GM10847 (cell line): ENCODE data around the gene FOXR1.
A peak's percentile ranks its signal among the peaks of the same experiment; 100 is the strongest.

Experiments
- POLR2A ChIP-seq: IDR thresholded peaks from 2 replicates; pipeline ENCODE4 v1.6.1; 2011; ENCODE audit not compliant: insufficient read length; ENCODE audit errors: extremely low read depth

FOXR1 gene

DNA sequence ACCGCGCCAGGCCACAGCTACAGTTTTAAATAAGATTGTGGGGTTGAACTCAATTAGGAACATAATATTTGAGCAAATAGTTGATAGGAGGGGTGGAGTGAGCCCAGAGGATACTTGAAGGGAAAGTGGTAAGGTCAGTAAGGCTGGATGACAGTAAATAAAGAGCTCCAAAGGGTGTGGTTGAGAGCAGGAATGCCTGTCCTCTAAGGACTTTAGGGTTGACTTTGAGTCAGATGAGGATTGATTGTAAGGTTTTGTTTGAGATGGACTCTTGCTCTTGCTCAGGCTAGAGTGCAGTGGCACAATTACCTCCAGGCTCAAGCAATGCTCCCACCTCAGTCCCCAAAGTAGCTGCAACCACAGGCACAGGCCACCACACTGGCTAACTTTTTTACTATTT is 2.4 kb downstream of the FOXR1 start:
- TF ChIP-seq POLR2A: no peak

DNA sequence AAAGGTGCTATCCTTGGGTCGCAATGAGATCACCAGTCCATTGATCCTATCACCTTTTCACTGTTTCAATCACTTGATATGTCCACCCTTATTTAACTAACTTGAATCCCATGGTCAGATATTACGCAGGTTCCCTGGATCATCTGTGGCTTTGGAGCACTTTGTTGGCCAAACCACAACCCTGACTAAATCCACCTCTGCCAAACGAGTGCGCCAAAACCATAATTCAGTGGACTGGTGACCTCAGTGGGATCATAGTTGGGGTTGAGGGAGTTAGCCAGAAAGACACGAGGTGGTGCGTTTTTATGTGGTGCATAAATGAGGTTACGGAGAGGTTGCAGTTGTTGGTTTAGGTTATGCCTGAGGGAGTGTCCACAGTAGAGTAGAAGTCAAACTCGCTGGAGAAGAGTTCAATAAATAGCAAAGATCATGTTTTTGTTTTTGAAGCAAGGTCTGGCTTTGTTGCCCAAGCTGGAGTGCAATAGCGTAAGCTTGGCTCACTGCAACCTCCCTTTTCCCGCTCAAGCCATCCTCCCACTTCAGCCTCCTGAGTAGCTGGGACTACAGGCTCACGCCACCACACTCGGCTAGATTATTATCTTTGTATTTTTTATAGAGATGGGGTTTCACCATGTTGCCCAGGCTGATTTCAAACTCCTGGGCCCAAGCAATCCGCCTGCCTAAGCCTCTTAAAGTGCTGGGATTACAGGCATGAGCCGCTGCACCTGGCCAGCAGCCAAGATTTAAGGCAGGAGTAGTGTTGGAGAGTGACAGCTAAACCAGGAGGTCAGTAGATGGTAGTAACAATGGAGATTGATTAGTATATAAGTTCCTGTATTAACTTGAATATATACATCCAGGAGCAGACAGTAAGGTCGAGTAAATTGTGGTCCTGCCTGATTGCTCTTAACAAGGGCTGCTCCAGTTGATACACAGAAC is 4.5 kb downstream of the FOXR1 start:
- TF ChIP-seq POLR2A: no peak

DNA sequence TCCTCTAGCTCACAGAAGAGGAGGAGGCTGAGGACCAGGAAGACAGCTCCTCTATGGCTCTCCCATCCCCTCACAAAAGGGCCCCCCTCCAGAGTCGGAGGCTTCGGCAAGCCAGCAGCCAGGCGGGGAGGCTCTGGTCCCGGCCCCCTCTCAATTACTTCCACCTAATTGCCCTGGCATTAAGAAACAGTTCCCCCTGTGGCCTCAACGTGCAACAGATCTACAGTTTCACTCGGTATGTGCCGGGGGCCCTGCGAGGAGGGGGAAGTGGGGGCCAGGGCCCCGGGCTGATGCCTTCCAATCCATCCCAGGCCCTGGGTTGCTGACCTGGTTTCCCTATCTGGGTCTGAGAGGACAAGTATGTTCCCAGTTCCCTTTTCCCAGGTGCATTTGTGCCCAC is 7.9 kb downstream of the FOXR1 start:
- TF ChIP-seq POLR2A: no peak

DNA sequence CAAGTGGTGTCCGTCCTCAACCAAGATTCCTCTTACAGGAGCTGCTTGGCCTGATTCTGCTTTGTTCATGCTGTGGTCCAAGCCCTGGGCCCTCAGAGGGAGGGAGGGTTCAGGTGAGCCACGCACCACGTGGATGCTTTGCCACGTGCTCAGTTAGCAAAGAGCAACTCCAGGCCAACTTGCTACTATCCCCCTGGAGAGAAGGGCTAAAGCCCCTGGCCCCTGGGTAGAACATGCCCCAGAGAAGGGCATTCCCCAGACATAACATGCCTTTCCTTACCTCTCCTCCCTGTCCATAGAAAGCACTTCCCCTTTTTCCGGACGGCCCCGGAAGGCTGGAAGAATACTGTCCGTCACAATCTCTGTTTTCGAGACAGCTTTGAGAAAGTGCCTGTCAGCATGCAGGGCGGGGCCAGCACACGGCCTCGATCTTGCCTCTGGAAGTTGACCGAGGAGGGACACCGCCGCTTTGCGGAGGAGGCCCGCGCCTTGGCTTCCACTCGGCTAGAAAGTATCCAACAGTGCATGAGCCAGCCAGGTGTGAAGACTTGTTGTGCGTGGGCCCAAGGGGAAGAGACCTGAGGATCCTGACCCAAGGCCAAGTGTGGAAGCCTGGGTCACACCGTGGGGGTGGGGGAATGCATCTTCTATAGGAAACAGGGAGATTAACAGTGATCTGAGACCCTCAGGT is 8.8 kb downstream of the FOXR1 start:
- no peak for TF ChIP-seq POLR2A

DNA sequence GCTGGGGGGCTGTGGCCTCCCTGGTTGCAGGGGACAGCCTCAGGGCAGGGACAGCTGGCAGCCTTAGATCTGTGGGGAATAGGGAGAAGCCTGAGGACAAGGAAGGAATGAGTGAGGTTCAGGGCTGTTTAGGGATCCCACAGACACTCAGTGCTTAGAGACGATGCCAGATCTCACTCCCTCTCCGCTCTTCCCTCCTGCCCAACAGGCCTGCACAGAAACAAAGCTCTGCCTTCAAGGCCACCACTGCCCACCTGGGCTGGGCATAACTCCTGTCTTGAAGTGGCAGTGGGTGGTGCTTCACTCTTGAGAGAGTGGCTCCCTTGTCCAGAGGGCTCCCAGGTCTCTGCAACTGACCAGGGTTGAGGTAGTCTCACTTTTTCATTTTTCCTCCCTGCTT is 13.3 kb downstream of the FOXR1 start:
- TF ChIP-seq POLR2A: no peak

DNA sequence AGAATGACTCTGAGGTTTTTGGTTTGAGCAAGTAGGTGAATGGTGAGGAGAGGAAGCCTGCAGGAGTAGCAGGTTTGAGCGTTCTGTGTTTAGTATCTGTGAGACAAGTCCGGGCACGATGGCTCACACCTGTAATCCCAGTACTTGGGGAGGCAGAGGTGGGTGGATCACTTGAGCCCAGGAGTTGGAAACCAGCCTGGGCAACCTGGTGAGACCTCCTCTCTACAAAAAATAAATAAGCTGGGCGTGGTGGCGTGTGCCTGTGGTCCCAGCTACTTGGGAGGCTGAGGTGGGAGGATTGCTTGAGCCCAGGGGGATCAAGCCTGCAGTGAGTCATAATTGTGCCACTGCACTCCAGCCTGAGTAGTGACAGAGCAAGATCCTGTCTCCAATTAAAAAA is 16.7 kb downstream of the FOXR1 start:
- no peak for TF ChIP-seq POLR2A

DNA sequence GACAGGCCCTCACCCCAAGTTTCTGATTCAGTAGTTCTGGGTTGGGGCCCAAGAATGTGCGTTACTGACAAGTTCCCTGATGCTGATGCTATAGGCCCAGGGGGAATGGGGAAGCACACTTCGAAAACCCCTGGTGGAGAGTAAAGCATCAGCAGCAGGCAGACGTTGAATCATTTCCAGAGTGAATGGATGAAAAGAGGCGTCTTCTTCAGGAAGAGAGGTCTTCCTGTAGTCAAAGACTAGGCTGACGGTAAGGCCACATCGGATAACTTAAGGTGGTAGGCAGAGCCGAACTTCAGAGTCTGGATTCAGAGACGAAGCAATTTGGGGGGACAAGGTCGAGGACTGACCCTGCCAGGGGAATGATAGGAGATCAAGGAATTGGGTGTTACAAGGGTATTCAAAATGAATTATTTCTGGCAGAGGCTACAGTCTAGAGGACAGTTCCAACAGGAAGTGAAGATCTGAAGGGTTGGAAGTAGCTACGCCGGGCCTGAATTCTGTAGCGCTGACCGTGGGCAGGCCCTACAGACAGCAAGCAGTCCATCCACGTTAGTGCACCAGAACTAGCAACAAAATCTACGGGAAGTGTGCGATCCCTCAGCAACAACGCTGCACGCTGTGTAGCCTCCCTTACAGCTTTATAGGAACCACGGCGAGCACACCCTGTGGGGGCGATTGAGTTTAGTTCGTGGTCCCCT is 25.5 kb downstream of the FOXR1 start:
- no peak for TF ChIP-seq POLR2A

DNA sequence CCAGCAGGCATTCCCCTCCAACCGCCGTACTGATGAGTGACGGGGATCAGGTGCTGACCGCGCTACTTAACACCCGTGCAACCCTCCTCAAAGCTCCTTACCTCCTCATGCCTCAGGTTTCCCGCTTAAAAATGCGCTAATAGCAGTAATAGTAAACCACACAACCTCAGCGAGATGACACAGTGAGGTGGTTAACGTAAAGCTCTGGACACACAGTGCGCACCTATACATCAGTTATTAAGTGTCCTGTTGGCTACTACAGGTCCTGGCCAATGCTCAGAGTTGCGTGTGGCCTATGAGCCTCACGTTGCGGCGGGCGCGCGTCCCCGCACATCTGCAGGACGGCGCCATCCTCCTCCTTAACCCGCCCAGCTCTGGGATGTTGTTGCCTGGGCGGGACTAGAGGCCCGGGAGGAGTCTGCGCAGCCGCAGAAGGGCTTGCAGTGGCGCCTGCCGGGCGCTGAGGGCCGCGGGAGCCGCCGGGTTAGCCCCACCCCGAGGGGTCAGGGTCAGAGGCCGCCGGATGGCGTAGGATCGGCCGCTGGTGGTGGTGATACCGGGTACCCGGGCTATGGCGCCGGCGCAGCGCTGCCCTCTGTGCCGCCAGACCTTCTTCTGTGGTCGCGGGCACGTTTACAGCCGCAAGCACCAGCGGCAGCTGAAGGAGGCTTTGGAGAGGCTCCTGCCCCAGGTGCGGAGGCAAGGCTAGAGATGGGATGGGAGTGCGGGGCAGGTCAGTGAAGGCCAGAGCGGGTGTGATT is 26.2 kb downstream of the FOXR1 start, which contains the start of gene CENATAC:
TSS of gene CENATAC (plus strand) at position 512 of the 761 bp plus-strand sequence. CDS start at position 572, 60 bp downstream.
- peak; percentile 93 for TF ChIP-seq POLR2A

DNA sequence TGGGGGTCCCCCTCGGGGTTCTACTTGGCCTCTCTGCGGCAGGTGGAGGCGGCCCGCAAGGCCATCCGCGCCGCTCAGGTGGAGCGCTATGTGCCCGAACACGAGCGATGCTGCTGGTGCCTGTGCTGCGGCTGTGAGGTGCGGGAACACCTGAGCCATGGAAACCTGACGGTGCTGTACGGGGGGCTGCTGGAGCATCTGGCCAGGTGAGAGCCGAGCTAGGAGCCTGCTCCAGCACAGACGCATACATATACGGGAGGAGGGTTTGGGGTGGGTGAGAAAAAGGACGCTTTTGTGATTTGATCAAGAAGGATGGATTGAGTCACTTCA is 26.8 kb downstream of the FOXR1 start:
- TF ChIP-seq POLR2A: no peak

DNA sequence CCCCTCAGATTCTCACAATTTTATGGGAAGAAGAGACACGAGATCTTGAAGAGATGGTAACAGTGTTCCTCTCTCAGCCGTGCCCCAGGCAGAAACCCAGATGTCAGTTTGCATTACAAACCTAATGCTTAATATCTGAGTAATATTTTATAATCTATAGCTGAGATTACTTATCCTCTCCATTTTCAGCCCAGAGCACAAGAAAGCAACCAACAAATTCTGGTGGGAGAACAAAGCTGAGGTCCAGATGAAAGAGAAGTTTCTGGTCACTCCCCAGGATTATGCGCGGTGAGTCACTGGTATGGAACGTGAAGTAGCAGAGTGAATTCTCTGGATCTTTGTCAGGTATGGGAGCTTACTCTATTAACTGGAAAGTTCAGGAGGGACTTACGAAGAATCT is 27.3 kb downstream of the FOXR1 start:
- no peak for TF ChIP-seq POLR2A

DNA sequence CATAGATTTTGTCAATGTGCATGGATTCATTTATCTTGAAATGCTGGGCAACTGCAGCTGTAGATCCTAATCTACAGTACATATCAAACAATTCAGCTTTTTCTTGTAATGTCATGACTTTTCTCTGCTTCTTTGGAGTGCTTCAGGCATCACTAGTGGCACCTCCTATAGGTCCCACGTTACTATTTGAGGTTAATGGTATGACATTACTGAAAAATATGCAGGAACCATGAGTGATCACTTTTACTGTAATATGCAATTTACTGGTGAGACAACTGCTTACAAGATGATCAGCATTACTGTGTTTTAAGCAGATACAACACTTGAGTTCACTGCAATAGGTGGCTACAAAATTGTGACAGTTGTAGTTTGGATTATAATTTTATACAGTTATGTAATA is 29.3 kb downstream of the FOXR1 start:
- no peak for TF ChIP-seq POLR2A

DNA sequence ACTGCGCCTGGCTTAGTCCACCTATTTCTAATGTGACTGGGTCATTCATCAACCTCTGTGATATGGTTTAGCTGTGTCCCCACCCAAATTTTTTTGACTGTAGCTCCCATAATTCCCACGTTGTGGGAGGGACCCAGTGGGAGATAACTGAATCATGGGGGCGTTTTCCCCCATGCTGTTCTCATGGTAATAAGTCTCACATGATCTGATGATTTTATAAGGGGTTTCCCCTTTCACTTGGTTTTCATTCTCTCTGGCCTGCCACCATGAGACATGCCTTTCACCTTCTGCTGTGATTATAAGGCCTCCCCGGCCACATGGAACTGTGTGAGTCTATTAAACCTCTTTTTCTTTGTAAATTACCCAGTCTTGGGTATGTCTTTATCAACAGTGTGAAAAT is 35.1 kb downstream of the FOXR1 start:
- TF ChIP-seq POLR2A: no peak

DNA sequence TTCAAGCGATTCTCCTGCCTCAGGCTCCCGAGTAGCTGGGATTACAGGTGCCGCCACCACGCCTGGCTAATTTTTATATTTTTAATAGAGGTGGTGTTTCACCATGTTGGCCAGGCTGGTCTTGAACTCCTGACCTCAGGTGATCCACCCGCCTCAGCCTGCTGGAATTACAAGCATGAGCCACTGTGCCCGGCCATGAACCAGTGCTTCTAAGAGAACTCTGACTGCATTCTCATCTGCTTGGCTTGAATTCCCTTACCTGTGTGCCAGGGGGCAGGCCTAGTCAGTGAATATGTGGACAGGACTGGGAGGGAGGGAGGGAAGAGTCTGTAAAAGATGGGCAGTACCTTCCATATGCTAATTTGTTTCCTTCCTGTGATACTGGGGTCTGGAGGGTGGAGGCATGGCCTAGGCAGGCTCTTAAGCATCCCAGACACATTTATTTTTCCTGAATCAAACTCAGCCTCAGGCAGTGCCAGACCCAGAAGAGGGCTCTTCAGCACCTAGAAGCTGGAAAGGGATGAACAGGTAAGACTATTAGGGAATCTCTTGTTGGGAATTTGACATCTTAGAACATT is 40.0 kb downstream of the FOXR1 start:
- TF ChIP-seq POLR2A: no peak

DNA sequence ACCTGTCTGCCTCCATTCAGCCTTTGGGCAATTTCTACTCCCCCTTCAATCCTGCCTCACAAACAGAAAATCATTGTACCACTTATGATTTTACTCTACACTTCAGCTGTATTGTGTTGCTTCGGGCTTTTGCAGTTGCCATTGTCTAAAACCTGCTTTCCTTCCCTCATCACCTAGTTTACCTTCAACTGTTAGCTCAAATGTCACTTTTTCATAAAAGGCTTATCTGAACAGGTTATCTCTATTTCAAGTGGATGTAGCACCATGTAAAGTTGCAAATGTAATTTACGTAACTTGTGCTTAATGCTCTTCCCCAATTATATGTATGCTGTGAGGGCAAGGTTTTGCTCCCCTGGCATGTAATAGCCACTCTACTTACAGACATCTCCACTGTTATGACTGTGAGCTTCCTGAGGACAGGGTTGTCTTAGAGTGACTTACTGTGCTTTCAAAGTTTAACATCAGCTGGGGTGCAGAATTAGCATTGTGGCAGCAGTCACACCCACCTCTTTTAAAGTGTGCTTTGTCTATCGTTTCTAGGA is 41.1 kb downstream of the FOXR1 start:
- TF ChIP-seq POLR2A: no peak
